Measurements from ENCODE around the gene APLP2.

APLP2 gene

DNA sequence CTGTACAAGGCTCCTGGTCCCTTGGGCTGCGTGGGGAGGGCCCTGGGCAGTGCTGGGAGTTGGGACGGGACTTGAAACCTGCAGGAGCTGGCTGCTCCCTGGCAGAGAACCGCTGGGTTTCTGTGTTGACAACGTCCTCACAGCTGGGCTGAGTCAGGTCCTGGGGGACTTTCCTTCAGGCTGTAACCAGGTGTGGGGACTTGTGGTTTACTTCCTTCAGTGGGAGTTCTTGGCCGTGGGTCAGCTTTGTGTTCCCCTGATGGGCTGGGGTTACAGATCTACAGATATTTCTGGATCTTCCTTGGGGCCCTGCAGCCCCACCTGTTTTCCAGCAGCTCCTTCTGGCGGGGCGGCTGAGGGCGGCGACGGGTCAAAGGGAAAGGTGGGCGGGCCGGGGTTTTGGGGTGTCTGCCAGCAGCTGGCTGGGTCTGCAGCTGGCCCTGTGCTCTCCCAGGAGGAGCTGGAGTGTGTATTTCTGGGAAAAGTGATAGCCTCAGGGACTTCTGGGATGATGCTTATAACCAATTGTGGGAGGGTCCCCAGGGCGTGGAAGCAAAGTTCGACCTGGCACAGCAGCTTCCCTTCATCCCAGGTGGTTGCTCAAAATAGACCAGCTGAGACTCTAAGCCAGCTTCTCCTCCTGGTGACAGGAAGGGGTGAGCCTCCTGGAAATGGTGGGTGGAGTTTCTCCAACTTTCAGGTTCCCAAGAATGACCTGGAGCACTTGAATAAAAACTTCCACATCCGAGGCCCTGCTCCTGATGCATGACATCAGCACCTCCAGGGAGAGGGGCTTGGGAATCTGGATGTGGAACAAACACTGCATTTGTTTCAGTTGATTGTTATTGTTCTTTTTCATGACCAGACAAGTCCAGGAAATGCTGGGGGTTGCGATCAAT, 109.0 kb downstream of the APLP2 start:
- no peak for DNase-seq (ENCODE audit: low spot score)
- no peak for TF ChIP-seq CTCF (IDR thresholded peaks at IDR 0.05; ENCODE audit: extremely low read depth, missing control alignments)

GRCh38 chr11:130179396-130180306, 110.0 kb downstream of the APLP2 start:
- TF ChIP-seq CTCF (IDR thresholded peaks at IDR 0.05; ENCODE audit: extremely low read depth, missing control alignments): no peak
- no peak for DNase-seq (ENCODE audit: low spot score)

DNA sequence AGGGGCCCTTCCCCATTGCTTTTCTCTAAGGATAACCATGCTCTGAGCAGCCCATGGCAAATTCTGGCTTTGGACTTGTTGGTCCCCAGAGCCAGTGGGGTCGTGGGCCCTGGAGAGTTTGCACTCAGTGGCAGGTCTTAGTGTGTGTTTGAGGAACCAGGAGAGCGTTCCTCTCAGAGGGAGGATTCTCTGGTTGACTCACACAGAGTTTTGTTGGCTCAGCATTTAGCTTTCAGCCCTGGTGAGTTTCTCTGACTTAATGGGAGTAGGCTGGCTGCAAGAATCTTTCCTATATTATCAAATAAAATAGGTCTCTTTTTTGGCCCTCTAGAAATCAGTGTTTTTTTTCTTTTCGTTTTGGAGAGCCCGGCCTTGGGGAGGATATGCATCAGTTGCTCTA, 110.8 kb downstream of the APLP2 start:
- peak; percentile 53 for DNase-seq (ENCODE audit: low spot score)
- no peak for TF ChIP-seq CTCF (IDR thresholded peaks at IDR 0.05; ENCODE audit: extremely low read depth, missing control alignments)

DNA sequence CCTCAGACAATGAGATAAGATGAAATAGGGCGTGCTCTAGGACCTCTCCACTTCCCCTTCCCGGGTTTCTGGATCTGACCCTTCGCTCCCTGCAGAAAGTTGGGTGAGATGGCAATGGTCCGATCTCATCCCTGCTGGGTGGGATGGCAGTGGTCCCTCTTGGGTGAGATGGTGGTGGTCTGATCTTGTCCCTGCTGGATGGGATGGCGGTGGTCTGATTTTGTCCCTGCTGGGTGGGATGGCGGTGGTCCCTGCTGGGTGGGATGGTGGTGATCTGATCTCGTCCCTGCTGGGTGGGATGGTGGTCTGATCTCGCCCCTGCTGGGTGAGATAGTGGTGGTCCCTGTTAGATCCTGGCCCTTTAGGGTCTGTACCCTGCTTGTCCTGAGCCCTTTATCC, 111.2 kb downstream of the APLP2 start:
- no peak for TF ChIP-seq CTCF (IDR thresholded peaks at IDR 0.05; ENCODE audit: extremely low read depth, missing control alignments)
- DNase-seq (ENCODE audit: low spot score): no peak

- DNase-seq (ENCODE audit: low spot score): peak; percentile 45
- TF ChIP-seq CTCF (IDR thresholded peaks at IDR 0.05; ENCODE audit: extremely low read depth, missing control alignments): no peak
Observed at GRCh38 chr11:130181295-130182272, 111.9 kb downstream of the APLP2 start.

GRCh38 chr11:130183878-130184610, 114.3 kb downstream of the APLP2 start:
- TF ChIP-seq CTCF (IDR thresholded peaks at IDR 0.05; ENCODE audit: extremely low read depth, missing control alignments): no peak
- DNase-seq (ENCODE audit: low spot score): no peak
